Progenitor cell of endocrine pancreas (in vitro differentiated cells): ENCODE measurements around the gene ZNF814. TPM values are rescaled to one million over a fixed set of nuclear protein-coding genes. Genes with fewer than 3 reads are reported as not detected.
"Not testable (repeated sequence)": the region's sequence is repeated elsewhere in the genome, so short reads cannot be mapped to it uniquely, and the experiment has no call there.

Experiments used
- DNase-seq: peaks from one replicate; pipeline ENCODE4 v3.0.0; 2021; ENCODE audit warnings: low spot score; ENCODE audit not compliant: unreplicated experiment
- H3K27ac Mint-ChIP-seq: 2 replicates; pipeline ENCODE4 v1.8.0; 2021; ENCODE audit warnings: mild to moderate bottlenecking, moderate library complexity, mixed read lengths
- H3K27me3 Mint-ChIP-seq: 2 replicates; pipeline ENCODE4 v1.8.0; 2021; ENCODE audit warnings: mixed read lengths
- H3K36me3 Mint-ChIP-seq: 2 replicates; pipeline ENCODE4 v1.8.0; 2022; ENCODE audit warnings: mixed read lengths; ENCODE audit not compliant: insufficient read depth
- H3K4me1 Mint-ChIP-seq: 2 replicates; pipeline ENCODE4 v1.8.0; 2021; ENCODE audit warnings: low read depth, mixed read lengths
- H3K4me3 Mint-ChIP-seq: 2 replicates; pipeline ENCODE4 v1.8.0; 2021; ENCODE audit warnings: low read depth, mild to moderate bottlenecking, moderate library complexity, mixed read lengths
- H3K9me3 Mint-ChIP-seq: 2 replicates; pipeline ENCODE4 v1.8.0; 2021; ENCODE audit warnings: low read depth, mixed read lengths
- CTCF ChIP-seq: fragments of 200-600 bp; sonication (generic); IDR thresholded peaks from one replicate; pipeline ENCODE4 v1.5.0; 2021; ENCODE audit warnings: antibody characterized with exemption, mild to moderate bottlenecking; ENCODE audit not compliant: unreplicated experiment
- total RNA-seq: library from RNA; stranded (reverse); gene quantifications from 2 replicates; pipeline ENCODE4 v1.2.1, GENCODE V29; 2021

Gene ZNF814
- total RNA-seq, 1 donor from 2014 or later = 54.9 TPM

DNA sequence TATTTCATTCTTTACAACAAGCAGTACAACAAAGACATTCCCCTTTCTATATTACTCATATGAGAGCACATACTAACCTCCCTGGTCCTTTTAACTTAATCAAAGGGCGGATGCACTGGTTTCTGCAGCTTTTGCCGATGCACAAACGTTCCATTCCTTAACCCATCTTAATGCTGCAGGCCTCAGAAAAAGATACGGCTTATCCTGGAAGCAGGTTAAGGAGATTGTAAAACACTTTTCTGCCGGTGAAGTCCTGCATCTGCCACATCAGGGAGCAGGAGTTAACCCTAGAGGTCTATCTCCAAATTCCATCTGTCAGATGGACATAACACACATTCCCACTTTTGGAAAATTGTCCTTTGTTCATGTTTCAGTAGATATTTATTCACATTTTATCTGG lies 11.5 kb upstream of the ZNF814 start:
- peaks cover 6% of the 10 kb centered on the region for H3K36me3 Mint-ChIP-seq
- peaks cover 3% of the 10 kb centered on the region for H3K4me1 Mint-ChIP-seq
- H3K27me3 Mint-ChIP-seq = no peaks in the 10 kb centered on the region

GRCh38 chr19:57890706-57891105 lies 1.9 kb upstream of the ZNF814 start:
- Mint-ChIP-seq H3K36me3 (peaks cover 25% of the 10 kb centered on the region), H3K4me1 (peaks cover 17% of the 10 kb centered on the region), H3K9me3 (peaks cover 15% of the 10 kb centered on the region)
- not testable (repeated sequence) for DNase-seq, H3K4me3 Mint-ChIP-seq, H3K27ac Mint-ChIP-seq, H3K27me3 Mint-ChIP-seq

More for the DNA sequence above, 11.5 kb upstream of the ZNF814 start:
- H3K9me3 Mint-ChIP-seq = no peaks in the 10 kb centered on the region
- H3K27ac Mint-ChIP-seq = peak overlapping the region; percentile 33
- H3K4me3 Mint-ChIP-seq = no peak overlapping the region
- TF ChIP-seq CTCF = no peak
- no peak for DNase-seq

DNA sequence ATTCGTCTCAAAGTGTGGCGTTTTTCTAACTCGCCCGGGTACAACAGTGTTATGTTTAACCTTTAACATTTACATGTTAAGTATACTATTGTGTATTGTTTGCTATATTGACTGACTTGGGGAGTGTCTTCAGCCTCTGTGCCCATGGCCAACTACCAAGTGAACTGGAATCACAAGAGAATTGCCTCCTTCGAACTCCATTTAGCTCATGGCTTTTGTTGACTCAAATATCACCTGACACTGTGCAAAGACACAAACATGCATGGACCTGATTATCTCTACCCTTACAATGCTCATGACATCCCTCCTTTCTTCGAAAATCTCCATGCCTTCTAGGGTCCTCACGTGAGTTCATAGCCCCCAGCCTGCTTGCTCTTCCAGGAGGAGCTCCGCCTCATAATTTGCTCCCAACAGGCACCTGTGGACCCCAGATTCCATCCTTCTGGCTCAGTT lies 704 bp downstream of the ZNF814 start:
- Mint-ChIP-seq H3K4me1 (peaks cover 17% of the 10 kb centered on the region), H3K36me3 (peaks cover 51% of the 10 kb centered on the region), H3K27me3 (no peaks in the 10 kb centered on the region), H3K9me3 (peaks cover 18% of the 10 kb centered on the region), H3K4me3 (peak overlapping the region; percentile 93), H3K27ac (peak overlapping the region; percentile 94)
- no peak for TF ChIP-seq CTCF
- DNase-seq = no peak

DNA sequence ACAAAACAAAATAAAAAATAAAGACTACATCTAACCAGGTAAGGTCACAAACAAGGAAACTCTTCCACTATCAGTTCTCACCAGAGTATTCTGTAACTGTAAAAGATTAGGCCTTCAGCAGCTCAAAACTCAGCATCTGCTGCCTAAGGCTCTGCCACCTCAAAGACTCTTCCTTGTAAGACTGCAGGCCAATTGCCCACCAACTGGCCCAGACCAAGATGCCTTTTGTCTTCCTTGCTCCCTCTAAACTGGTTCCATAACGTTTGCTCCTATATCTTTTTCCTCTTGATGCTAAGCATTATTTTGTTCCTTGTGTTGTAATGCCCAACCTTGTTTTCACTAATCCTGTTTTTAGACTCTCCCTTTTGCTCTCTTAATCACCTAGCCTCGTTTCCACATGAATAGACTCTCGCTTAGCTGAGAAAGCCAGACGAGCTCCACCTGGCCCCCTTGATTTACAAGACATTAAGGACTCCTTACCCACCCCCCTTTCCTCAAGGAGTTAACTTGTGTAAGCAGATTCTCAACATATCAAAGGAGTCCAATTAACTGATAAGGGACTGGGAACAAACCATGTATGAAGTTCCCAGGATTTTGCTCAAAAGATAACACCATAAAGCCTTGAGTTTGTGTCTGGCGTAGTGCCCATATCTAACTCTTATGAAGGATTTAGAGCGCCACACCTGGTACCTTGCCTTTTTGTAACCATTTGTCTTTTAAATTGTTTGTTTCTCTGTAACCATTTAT lies 1.5 kb downstream of the ZNF814 start:
- no peak for TF ChIP-seq CTCF
- H3K27me3 Mint-ChIP-seq = no peaks in the 10 kb centered on the region
- peak overlapping the region; percentile 94 for H3K27ac Mint-ChIP-seq
- no peak for DNase-seq
- H3K4me3 Mint-ChIP-seq = peak overlapping the region; percentile 93
- peaks cover 17% of the 10 kb centered on the region for H3K4me1 Mint-ChIP-seq
- H3K36me3 Mint-ChIP-seq = peaks cover 58% of the 10 kb centered on the region
- peaks cover 22% of the 10 kb centered on the region for H3K9me3 Mint-ChIP-seq

DNA sequence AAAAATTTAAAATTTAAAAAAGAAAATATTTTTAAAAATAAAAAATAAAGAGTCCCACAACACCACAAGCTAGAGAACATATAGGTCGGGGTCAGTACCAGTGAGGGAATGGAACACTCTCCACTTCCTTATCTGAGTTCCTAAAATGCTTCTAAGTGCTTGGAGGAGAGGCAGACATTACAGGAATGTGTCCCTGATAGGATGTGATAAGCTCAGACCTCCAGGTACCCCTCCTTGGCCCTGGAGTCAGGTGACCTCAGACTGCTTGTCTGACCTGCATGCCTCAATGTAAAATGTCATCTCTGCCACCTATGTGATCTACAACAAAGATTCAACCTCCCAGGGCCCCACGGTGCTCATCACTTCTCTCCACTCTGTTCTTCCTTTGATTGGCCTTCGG lies 2.8 kb downstream of the ZNF814 start:
- Mint-ChIP-seq H3K36me3 (peaks cover 57% of the 10 kb centered on the region), H3K9me3 (peaks cover 22% of the 10 kb centered on the region), H3K27ac (peak overlapping the region; percentile 62), H3K4me3 (peak overlapping the region; percentile 50), H3K27me3 (no peaks in the 10 kb centered on the region), H3K4me1 (peaks cover 17% of the 10 kb centered on the region)
- no peak for DNase-seq
- no peak for TF ChIP-seq CTCF

- peaks cover 52% of the 10 kb centered on the region for H3K9me3 Mint-ChIP-seq
- H3K4me1 Mint-ChIP-seq = not testable (repeated sequence)
Observed at GRCh38 chr19:57873883-57874799, 14.7 kb downstream of the ZNF814 start.

More at GRCh38 chr19:57873883-57874799, 14.7 kb downstream of the ZNF814 start:
- not testable (repeated sequence) for DNase-seq, H3K27me3 Mint-ChIP-seq
- H3K27ac Mint-ChIP-seq = peak overlapping the region; percentile 94
- H3K36me3 Mint-ChIP-seq = peaks cover 80% of the 10 kb centered on the region
- peak overlapping the region; percentile 9 for H3K4me3 Mint-ChIP-seq
